WTC11 (cell line): ENCODE results near the gene SMYD3. TPM values are rescaled to one million over a fixed set of nuclear protein-coding genes. Genes with fewer than 3 reads are reported as not detected.

ENCODE experiments used
- ATAC-seq: fragments of 200-7000 bp; cut with Tn5 transposase; 2 replicates; pipeline ENCODE4 v1.10.0; 2021; ENCODE audit warnings: mild to moderate bottlenecking, moderate library complexity
- CTCF ChIA-PET: fragments of 300-600 bp; sonication (Branson Sonifier 250); formaldehyde crosslinking; loops from one replicate; lab custom pipeline; 2021; ENCODE audit warnings: antibody characterized with exemption; lab: Charles Lee
- POLR2A ChIA-PET: fragments of 350-600 bp; sonication (Branson Sonifier 250); formaldehyde crosslinking; loops from one replicate; lab custom pipeline; 2021; ENCODE audit warnings: antibody characterized with exemption; lab: Charles Lee
- DNase-seq: peaks from one replicate; pipeline ENCODE4 v3.0.0; 2021; ENCODE audit warnings: low spot score
- H3K27ac Mint-ChIP-seq: 2 replicates; pipeline ENCODE4 v1.8.0; 2021; ENCODE audit warnings: mixed read lengths
- H3K27me3 Mint-ChIP-seq: 2 replicates; pipeline ENCODE4 v1.8.0; 2021; ENCODE audit warnings: low read depth, mild to moderate bottlenecking, moderate library complexity, mixed read lengths
- H3K36me3 Mint-ChIP-seq: 2 replicates; pipeline ENCODE4 v1.8.0; 2021; ENCODE audit warnings: mixed read lengths
- H3K4me1 Mint-ChIP-seq: 2 replicates; pipeline ENCODE4 v1.8.0; 2022; ENCODE audit warnings: mixed read lengths
- H3K4me3 Mint-ChIP-seq: 2 replicates; pipeline ENCODE4 v1.8.0; 2021; ENCODE audit warnings: mild to moderate bottlenecking, moderate library complexity, mixed read lengths
- H3K9me3 Mint-ChIP-seq: 2 replicates; pipeline ENCODE4 v1.8.0; 2021; ENCODE audit warnings: mixed read lengths
- ATF2 ChIP-seq: sonication (generic); formaldehyde crosslinking; IDR thresholded peaks from 2 replicates; pipeline ENCODE4 v1.8.1; 2022; ENCODE audit warnings: low read depth, missing genetic modification reagents, borderline replicate concordance
- CREB1 ChIP-seq: sonication (generic); formaldehyde crosslinking; IDR thresholded peaks from 2 replicates; pipeline ENCODE4 v1.8.0; 2023; ENCODE audit warnings: mild to moderate bottlenecking, missing genetic modification reagents
- E2F4 ChIP-seq: sonication (generic); formaldehyde crosslinking; IDR thresholded peaks from 2 replicates; pipeline ENCODE4 v1.8.1; 2022; ENCODE audit warnings: low read depth, mild to moderate bottlenecking, moderate library complexity, missing genetic modification reagents, borderline replicate concordance
- ELF4 ChIP-seq: sonication (generic); formaldehyde crosslinking; IDR thresholded peaks from 2 replicates; pipeline ENCODE4 v1.8.1; 2022; ENCODE audit warnings: low read depth, mild to moderate bottlenecking, moderate library complexity, missing genetic modification reagents
- ERG ChIP-seq: fragments of 250-450 bp; sonication (Bioruptor Pico); IDR thresholded peaks from 2 replicates; pipeline ENCODE4 v1.8.0; 2021; ENCODE audit warnings: mild to moderate bottlenecking
- ETV6 ChIP-seq: sonication (generic); formaldehyde crosslinking; IDR thresholded peaks from 2 replicates; pipeline ENCODE4 v1.8.1; 2022; ENCODE audit warnings: mild to moderate bottlenecking, missing genetic modification reagents
- FOXP1 ChIP-seq: sonication (generic); formaldehyde crosslinking; IDR thresholded peaks from 2 replicates; pipeline ENCODE4 v1.8.0; 2022; ENCODE audit warnings: missing genetic modification reagents, mild to moderate bottlenecking, moderate library complexity, borderline replicate concordance
- KAT7 ChIP-seq: sonication (generic); formaldehyde crosslinking; IDR thresholded peaks from 2 replicates; pipeline ENCODE4 v1.8.1; 2023; ENCODE audit warnings: missing genetic modification reagents, mild to moderate bottlenecking, borderline replicate concordance
- MLX ChIP-seq: sonication (generic); formaldehyde crosslinking; IDR thresholded peaks from 2 replicates; pipeline ENCODE4 v1.8.1; 2023; ENCODE audit warnings: mild to moderate bottlenecking, missing genetic modification reagents, moderate library complexity
- NFE2L1 ChIP-seq: sonication (generic); formaldehyde crosslinking; IDR thresholded peaks from 2 replicates; pipeline ENCODE4 v1.8.1; 2023; ENCODE audit warnings: missing genetic modification reagents
- NR1H2 ChIP-seq: sonication (generic); formaldehyde crosslinking; IDR thresholded peaks from 2 replicates; pipeline ENCODE4 v1.9.0; 2021; ENCODE audit warnings: mild to moderate bottlenecking, moderate library complexity, missing genetic modification reagents
- SOX15 ChIP-seq: fragments of 250-450 bp; sonication (Bioruptor Pico); IDR thresholded peaks from 2 replicates; pipeline ENCODE4 v1.9.0; 2021; ENCODE audit warnings: mild to moderate bottlenecking
- SP1 ChIP-seq: sonication (generic); formaldehyde crosslinking; conservative IDR thresholded peaks from 2 replicates; pipeline ENCODE4 v1.8.1; 2022; ENCODE audit warnings: missing genetic modification reagents
- TCF7 ChIP-seq: sonication (generic); formaldehyde crosslinking; IDR thresholded peaks from 2 replicates; pipeline ENCODE4 v1.8.0; 2022; ENCODE audit warnings: mild to moderate bottlenecking, low read depth, missing genetic modification reagents, moderate library complexity
- ZNF263 ChIP-seq: sonication (generic); formaldehyde crosslinking; IDR thresholded peaks from 2 replicates; pipeline ENCODE4 v1.8.1; 2022; ENCODE audit warnings: low read depth, mild to moderate bottlenecking, moderate library complexity, missing genetic modification reagents
- ZNF396 ChIP-seq: fragments of 250-450 bp; sonication (Bioruptor Pico); IDR thresholded peaks from 2 replicates; pipeline ENCODE4 v1.8.0; 2021; ENCODE audit warnings: mild to moderate bottlenecking, moderate library complexity, borderline replicate concordance
- ZNF423 ChIP-seq: fragments of 250-450 bp; sonication (Bioruptor Pico); IDR thresholded peaks from 2 replicates; pipeline ENCODE4 v2.1.2; 2022; ENCODE audit warnings: mild to moderate bottlenecking, moderate library complexity
- total RNA-seq: library from RNA; stranded (reverse); gene quantifications from 3 replicates; pipeline ENCODE4 v1.2.3, GENCODE V29; 2021
- TF ChIP-seq, protein P1 (sequence below): sonication (generic); formaldehyde crosslinking; conservative IDR thresholded peaks from 2 replicates; pipeline ENCODE4 v1.8.1; 2023; ENCODE audit warnings: mild to moderate bottlenecking, low read depth, missing genetic modification reagents, moderate library complexity
- TF ChIP-seq, protein P2 (sequence below): sonication (generic); formaldehyde crosslinking; conservative IDR thresholded peaks from 2 replicates; pipeline ENCODE4 v1.8.1; 2022; ENCODE audit warnings: mild to moderate bottlenecking, missing genetic modification reagents
- TF ChIP-seq, protein P3 (sequence below): fragments of 250-450 bp; sonication (Bioruptor Pico); conservative IDR thresholded peaks from 2 replicates; pipeline ENCODE4 v1.9.0; 2021; ENCODE audit warnings: mild to moderate bottlenecking
- TF ChIP-seq, protein P4 (sequence below): sonication (generic); formaldehyde crosslinking; IDR thresholded peaks from 2 replicates; pipeline ENCODE4 v1.8.0; 2023; ENCODE audit warnings: missing genetic modification reagents
- TF ChIP-seq, protein P5 (sequence below): sonication (generic); formaldehyde crosslinking; IDR thresholded peaks from 2 replicates; pipeline ENCODE4 v1.8.1; 2023; ENCODE audit warnings: mild to moderate bottlenecking, missing genetic modification reagents, moderate library complexity

The SMYD3 gene
- total RNA-seq, 1 experiment from 2014 or later, result 21.4 TPM

GRCh38 chr1:246428542-246429308 lies 78.4 kb downstream of the SMYD3 start (continued):
- no peak for TF ChIP-seq ATF2 (CRISPR knock-in tag)
- TF ChIP-seq FOXP1, result no peak
- TF ChIP-seq SP1, result no peak
- TF ChIP-seq KAT7, result no peak

DNA sequence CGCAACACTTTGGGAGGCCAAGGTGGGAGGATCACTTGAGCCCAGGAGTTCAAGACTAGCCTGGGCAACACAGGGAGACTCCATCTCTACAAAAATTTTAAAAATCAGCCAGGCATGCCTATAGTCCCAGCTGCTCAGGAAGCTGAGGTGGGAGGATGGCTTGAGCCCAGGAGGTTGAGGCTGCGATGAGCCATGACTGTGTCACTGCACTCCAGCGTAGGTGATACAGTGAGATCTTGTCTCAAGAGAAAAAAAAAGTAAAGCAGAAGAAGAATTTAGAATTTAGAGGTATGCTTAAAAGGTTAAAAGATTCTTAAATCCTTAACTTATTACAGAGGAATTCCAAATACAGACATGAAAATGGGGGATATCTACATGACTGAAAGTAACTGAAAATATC lies 79.5 kb downstream of the SMYD3 start:
- Mint-ChIP-seq H3K9me3 (peaks cover 5% of the 10 kb centered on the region; the same call in 1 of the 2 replicates), H3K27me3 (no peaks in the 10 kb centered on the region), H3K4me1 (peaks cover 39% of the 10 kb centered on the region), H3K27ac (peak overlapping the region; percentile 14), H3K36me3 (peaks cover 4% of the 10 kb centered on the region; the same call in 1 of the 2 replicates), H3K4me3 (no peak overlapping the region)
- DNase-seq (no peak), ATAC-seq (no peak)
- CTCF ChIA-PET, result no interaction called here
- POLR2A ChIA-PET, result no interaction called here
- no peak for TF ChIP-seq ERG (CRISPR knock-in tag)
- TF ChIP-seq, protein P1, sequence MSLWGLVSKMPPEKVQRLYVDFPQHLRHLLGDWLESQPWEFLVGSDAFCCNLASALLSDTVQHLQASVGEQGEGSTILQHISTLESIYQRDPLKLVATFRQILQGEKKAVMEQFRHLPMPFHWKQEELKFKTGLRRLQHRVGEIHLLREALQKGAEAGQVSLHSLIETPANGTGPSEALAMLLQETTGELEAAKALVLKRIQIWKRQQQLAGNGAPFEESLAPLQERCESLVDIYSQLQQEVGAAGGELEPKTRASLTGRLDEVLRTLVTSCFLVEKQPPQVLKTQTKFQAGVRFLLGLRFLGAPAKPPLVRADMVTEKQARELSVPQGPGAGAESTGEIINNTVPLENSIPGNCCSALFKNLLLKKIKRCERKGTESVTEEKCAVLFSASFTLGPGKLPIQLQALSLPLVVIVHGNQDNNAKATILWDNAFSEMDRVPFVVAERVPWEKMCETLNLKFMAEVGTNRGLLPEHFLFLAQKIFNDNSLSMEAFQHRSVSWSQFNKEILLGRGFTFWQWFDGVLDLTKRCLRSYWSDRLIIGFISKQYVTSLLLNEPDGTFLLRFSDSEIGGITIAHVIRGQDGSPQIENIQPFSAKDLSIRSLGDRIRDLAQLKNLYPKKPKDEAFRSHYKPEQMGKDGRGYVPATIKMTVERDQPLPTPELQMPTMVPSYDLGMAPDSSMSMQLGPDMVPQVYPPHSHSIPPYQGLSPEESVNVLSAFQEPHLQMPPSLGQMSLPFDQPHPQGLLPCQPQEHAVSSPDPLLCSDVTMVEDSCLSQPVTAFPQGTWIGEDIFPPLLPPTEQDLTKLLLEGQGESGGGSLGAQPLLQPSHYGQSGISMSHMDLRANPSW (CRISPR knock-in tag), result no peak
- TF ChIP-seq, protein P2, sequence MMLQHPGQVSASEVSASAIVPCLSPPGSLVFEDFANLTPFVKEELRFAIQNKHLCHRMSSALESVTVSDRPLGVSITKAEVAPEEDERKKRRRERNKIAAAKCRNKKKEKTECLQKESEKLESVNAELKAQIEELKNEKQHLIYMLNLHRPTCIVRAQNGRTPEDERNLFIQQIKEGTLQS, result no peak
- no peak for TF ChIP-seq NR1H2 (CRISPR knock-in tag)
- TF ChIP-seq SOX15 (CRISPR knock-in tag), result no peak
- TF ChIP-seq, protein P3, sequence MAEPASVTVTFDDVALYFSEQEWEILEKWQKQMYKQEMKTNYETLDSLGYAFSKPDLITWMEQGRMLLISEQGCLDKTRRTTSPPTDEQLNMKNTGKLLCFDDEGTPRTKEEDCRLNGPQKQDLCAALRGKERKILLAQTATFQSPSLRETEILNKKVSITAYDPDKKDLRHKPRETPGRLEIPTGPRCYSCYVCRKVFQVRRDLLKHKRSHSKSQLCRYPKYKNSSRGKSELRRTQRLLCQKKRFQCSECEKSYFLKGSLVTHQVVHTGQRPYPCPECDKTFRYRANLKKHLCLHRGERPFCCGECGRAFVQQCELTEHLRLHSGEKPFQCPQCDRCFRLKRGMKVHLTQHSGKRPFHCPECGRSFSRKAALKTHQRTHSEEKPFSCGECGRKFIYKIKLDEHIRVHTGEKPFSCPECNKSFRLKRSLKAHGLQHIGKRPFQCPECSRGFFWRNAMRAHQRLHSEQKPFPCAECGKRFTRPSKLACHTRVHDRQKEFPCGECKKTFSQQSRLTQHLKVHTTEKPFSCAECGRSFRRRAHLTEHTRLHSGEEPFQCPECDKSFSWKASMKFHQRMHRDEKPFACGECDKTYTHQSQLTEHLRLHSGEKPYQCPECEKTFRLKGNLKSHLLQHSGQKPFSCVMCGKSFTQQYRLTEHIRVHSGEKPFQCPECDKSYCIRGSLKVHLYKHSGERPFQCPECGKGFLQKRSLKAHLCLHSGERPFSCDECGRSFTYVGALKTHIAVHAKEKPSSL (CRISPR knock-in tag), result no peak
- no peak for TF ChIP-seq CREB1 (CRISPR knock-in tag)
- TF ChIP-seq NFE2L1 (CRISPR knock-in tag), result no peak
- TF ChIP-seq, protein P4, sequence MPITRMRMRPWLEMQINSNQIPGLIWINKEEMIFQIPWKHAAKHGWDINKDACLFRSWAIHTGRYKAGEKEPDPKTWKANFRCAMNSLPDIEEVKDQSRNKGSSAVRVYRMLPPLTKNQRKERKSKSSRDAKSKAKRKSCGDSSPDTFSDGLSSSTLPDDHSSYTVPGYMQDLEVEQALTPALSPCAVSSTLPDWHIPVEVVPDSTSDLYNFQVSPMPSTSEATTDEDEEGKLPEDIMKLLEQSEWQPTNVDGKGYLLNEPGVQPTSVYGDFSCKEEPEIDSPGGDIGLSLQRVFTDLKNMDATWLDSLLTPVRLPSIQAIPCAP (CRISPR knock-in tag), result no peak
- TF ChIP-seq ELF4 (CRISPR knock-in tag), result no peak
- TF ChIP-seq ETV6, result no peak
- TF ChIP-seq E2F4 (CRISPR knock-in tag), result no peak
- TF ChIP-seq ZNF423 (CRISPR knock-in tag), result no peak
- no peak for TF ChIP-seq MLX
- TF ChIP-seq ZNF396 (CRISPR knock-in tag), result no peak
- TF ChIP-seq, protein P5, sequence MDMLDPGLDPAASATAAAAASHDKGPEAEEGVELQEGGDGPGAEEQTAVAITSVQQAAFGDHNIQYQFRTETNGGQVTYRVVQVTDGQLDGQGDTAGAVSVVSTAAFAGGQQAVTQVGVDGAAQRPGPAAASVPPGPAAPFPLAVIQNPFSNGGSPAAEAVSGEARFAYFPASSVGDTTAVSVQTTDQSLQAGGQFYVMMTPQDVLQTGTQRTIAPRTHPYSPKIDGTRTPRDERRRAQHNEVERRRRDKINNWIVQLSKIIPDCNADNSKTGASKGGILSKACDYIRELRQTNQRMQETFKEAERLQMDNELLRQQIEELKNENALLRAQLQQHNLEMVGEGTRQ (CRISPR knock-in tag), result no peak
- TF ChIP-seq ATF2 (CRISPR knock-in tag), result no peak
- TF ChIP-seq TCF7 (CRISPR knock-in tag), result no peak
- no peak for TF ChIP-seq ZNF263 (CRISPR knock-in tag)
